SU-DHL-6 (cell line): ENCODE measurements around the gene SOCS7.

Source experiments
- H2AFZ ChIP-seq: fragments of 200-600 bp; sonication (generic); 2 replicates; pipeline ENCODE4 v1.6.1; 2014; ENCODE audit warnings: low read depth, mild to moderate bottlenecking, moderate library complexity, mixed read lengths, antibody characterized with exemption, low read length; ENCODE audit not compliant: severe bottlenecking
- H3F3A ChIP-seq: fragments of 200-600 bp; shearing (Covaris generic); 2 replicates; pipeline ENCODE4 v1.6.0; 2016; ENCODE audit warnings: antibody characterized with exemption, mild to moderate bottlenecking; ENCODE audit not compliant: insufficient read depth
- H3K27ac ChIP-seq: fragments of 200-600 bp; sonication (generic); 2 replicates; pipeline ENCODE4 v1.5.1; 2016; ENCODE audit warnings: low read depth, mild to moderate bottlenecking, low read length, moderate library complexity, mixed read lengths
- H3K27me3 ChIP-seq: fragments of 200-600 bp; sonication (generic), shearing (Covaris generic); 2 replicates; pipeline ENCODE4 v1.6.0; 2014; ENCODE audit warnings: mild to moderate bottlenecking, low read length
- H3K36me3 ChIP-seq: fragments of 200-600 bp; sonication (generic); 2 replicates; pipeline ENCODE4 v1.6.1; 2014; ENCODE audit warnings: mild to moderate bottlenecking, low read length, mixed read lengths
- H3K4me2 ChIP-seq: fragments of 300-600, 200-600 bp; shearing (Covaris generic), sonication (generic); 2 replicates; pipeline ENCODE4 v1.6.0; 2014; ENCODE audit warnings: low read length, low read depth, mild to moderate bottlenecking; ENCODE audit not compliant: poor library complexity, severe bottlenecking
- H3K4me3 ChIP-seq: fragments of 200-600 bp; sonication (generic); 2 replicates; pipeline ENCODE4 v1.5.1; 2014; ENCODE audit warnings: antibody characterized with exemption, low read length, mild to moderate bottlenecking, mixed read lengths; ENCODE audit not compliant: insufficient read depth, poor library complexity, severe bottlenecking
- H3K79me2 ChIP-seq: fragments of 200-600 bp; sonication (generic); 2 replicates; pipeline ENCODE4 v1.6.1; 2014; ENCODE audit warnings: mild to moderate bottlenecking, low read length, moderate library complexity; ENCODE audit not compliant: insufficient read depth
- H3K9ac ChIP-seq: fragments of 200-600 bp; sonication (generic); 2 replicates; pipeline ENCODE4 v1.7.0; 2014; ENCODE audit warnings: mild to moderate bottlenecking, low read length
- H3K9me2 ChIP-seq: fragments of 200-600 bp; sonication (generic); replicated peaks from 2 replicates; pipeline ENCODE4 v1.6.1; 2014; ENCODE audit warnings: low read length; ENCODE audit not compliant: insufficient read depth
- H3K9me3 ChIP-seq: fragments of 200-600 bp; sonication (generic); 2 replicates; pipeline ENCODE4 v1.6.1; 2014; ENCODE audit warnings: low read length, mixed read lengths; ENCODE audit not compliant: insufficient read depth
- H4K20me1 ChIP-seq: fragments of 200-600 bp; sonication (generic); 2 replicates; pipeline ENCODE4 v1.6.1; 2014; ENCODE audit warnings: low read depth, mild to moderate bottlenecking, antibody characterized with exemption, low read length, moderate library complexity, mixed read lengths
- EZH2phosphoT487 ChIP-seq: fragments of 200-600 bp; sonication (generic), shearing (Covaris generic); conservative IDR thresholded peaks from 2 replicates; pipeline ENCODE4 v1.6.1; 2018; ENCODE audit warnings: mild to moderate bottlenecking, antibody characterized with exemption, low read length, moderate library complexity, mixed read lengths
- TF ChIP-seq, protein P1 (sequence below): fragments of 200-600 bp; sonication (generic); IDR thresholded peaks from one replicate; pipeline ENCODE4 v1.5.1; 2017; ENCODE audit warnings: antibody characterized with exemption, mild to moderate bottlenecking, low read length, moderate library complexity; ENCODE audit not compliant: insufficient read depth, poor library complexity, severe bottlenecking

SOCS7 gene

DNA sequence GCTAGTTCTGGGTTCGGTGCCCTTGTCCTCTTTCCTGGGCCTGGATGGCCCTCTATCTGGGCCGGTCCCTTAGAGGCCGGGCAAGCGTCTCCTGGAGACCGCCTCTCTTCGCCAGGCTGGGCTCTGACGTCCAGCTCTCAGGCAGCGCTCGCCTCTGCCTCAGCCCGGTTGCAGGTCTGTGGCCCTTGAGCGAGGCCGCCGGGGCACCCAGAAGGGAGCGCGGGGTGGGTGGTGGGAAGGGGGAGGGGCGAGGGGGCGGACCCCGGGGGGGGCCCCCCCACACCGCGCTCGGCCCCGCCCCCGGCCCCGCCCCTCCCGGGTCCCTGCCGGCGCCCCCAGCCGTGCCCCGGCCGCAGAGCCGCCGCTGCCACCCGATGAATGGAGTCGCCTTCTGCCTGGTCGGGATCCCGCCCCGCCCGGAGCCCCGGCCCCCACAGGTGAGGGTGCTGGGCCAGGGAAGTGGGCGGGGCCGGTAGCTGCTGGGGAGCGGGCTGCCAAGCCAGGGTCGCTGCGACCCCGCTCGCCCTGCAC is 76.5 kb downstream of the SOCS7 start, which contains the start of gene ARHGAP23:
ARHGAP23 (plus strand) TSS at position 353 of the 531 bp plus-strand sequence; CDS start at position 375, 22 bp downstream.
- H3K9me2 ChIP-seq: no peaks in the 10 kb centered on the region
- no peak within 1 kb of the TSS for H3K27ac ChIP-seq
- H3K36me3 ChIP-seq: no peaks in the 10 kb centered on the region
- H3K9ac ChIP-seq: peak within 1 kb of the TSS; percentile 41; the same call in 1 of the 2 replicates
- H2AFZ ChIP-seq: no peak within 1 kb of the TSS
- peak within 1 kb of the TSS; percentile 54 for H3K4me2 ChIP-seq
- TF ChIP-seq, protein P1, sequence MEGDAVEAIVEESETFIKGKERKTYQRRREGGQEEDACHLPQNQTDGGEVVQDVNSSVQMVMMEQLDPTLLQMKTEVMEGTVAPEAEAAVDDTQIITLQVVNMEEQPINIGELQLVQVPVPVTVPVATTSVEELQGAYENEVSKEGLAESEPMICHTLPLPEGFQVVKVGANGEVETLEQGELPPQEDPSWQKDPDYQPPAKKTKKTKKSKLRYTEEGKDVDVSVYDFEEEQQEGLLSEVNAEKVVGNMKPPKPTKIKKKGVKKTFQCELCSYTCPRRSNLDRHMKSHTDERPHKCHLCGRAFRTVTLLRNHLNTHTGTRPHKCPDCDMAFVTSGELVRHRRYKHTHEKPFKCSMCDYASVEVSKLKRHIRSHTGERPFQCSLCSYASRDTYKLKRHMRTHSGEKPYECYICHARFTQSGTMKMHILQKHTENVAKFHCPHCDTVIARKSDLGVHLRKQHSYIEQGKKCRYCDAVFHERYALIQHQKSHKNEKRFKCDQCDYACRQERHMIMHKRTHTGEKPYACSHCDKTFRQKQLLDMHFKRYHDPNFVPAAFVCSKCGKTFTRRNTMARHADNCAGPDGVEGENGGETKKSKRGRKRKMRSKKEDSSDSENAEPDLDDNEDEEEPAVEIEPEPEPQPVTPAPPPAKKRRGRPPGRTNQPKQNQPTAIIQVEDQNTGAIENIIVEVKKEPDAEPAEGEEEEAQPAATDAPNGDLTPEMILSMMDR: no peak
- no peak for TF ChIP-seq EZH2phosphoT487
- H3K4me3 ChIP-seq: no peak within 1 kb of the TSS
- H3F3A ChIP-seq: no peaks in the 10 kb centered on the region
- no peaks in the 10 kb centered on the region for H3K9me3 ChIP-seq
- H4K20me1 ChIP-seq: no peaks in the 10 kb centered on the region
- no peaks in the 10 kb centered on the region for H3K27me3 ChIP-seq
- H3K79me2 ChIP-seq: no peaks in the 10 kb centered on the region

DNA sequence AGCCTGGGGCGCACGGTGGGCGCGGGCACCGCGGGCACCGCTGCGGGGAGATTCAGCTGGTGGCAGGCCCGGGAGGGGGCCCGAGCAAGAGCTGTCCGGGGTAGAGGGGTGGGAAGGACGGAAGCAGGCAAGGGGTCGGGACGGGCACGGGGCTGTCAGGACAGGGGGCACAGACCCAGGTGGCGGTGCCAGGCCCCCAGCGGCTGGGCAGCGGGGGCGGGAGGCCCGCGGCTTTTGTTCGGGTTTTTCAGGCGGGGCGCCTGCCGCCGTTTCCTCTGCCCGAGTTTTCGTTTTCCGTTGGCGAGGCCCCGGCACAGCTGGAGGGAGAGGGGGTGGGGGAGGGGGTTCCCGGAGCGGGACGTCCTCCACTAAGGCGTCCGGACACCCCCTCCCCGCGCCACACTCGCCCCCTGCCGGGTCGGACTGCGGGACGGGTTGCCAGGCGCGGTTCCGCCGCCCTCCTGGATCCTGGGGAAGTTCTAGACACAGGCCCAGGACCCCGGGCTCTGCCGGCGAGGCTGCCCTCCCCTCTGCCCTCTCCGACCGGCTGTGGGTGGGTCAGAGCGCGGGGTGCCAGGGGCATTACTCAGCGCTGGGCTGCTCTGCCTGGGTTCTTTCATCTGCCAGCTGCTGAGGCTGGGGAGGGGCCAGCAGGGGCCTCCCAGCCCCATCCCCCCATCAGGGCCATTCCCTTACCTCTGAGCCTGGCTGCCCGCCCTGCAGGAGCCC is 77.2 kb downstream of the SOCS7 start:
- Histone ChIP-seq H2AFZ (no peak overlapping the region), H3K27me3 (no peaks in the 10 kb centered on the region), H3K4me2 (peak overlapping the region; percentile 29), H3K27ac (no peak overlapping the region), H3K9ac (no peak overlapping the region), H3K79me2 (no peaks in the 10 kb centered on the region), H3K36me3 (no peaks in the 10 kb centered on the region), H3K9me2 (no peaks in the 10 kb centered on the region), H3K4me3 (no peak overlapping the region), H4K20me1 (no peaks in the 10 kb centered on the region), H3F3A (no peaks in the 10 kb centered on the region), H3K9me3 (no peaks in the 10 kb centered on the region)
- TF ChIP-seq EZH2phosphoT487: 0 out of 2 replicates have a peak, but pooled peaks have one; percentile 80
- TF ChIP-seq, protein P1: no peak

GRCh38 chr17:38429476-38430100 is 77.9 kb downstream of the SOCS7 start:
- H3K9ac ChIP-seq: no peak overlapping the region
- H2AFZ ChIP-seq: no peak overlapping the region
- no peaks in the 10 kb centered on the region for H3K9me3 ChIP-seq
- TF ChIP-seq, protein P1: no peak
- TF ChIP-seq EZH2phosphoT487: no peak
- H3K79me2 ChIP-seq: no peaks in the 10 kb centered on the region
- no peak overlapping the region for H3K4me2 ChIP-seq
- H4K20me1 ChIP-seq: no peaks in the 10 kb centered on the region
- no peaks in the 10 kb centered on the region for H3F3A ChIP-seq
- no peaks in the 10 kb centered on the region for H3K9me2 ChIP-seq
- H3K36me3 ChIP-seq: no peaks in the 10 kb centered on the region
- no peak overlapping the region for H3K4me3 ChIP-seq
- H3K27ac ChIP-seq: no peak overlapping the region
- H3K27me3 ChIP-seq: no peaks in the 10 kb centered on the region
